Measurements from ENCODE around the gene EPHX1. TPM values are rescaled to one million over a fixed set of nuclear protein-coding genes. Genes with fewer than 3 reads are reported as not detected.
A peak's percentile ranks its signal among the peaks of the same experiment; 100 is the strongest.

EPHX1 gene
- total and polyA plus RNA-seq, 2 donors (not counting 1 experiment from before 2014, with no cell fraction given) = 0.75 to 4.2 TPM

- Histone ChIP-seq H3K27ac (ENCODE audit: low read length in 2 of 2) (no peak overlapping the region), H3K4me2 (replicated peaks; ENCODE audit: low read depth, low read length, poor library complexity, severe bottlenecking) (no peak overlapping the region), H3K27me3 (replicated peaks in 1 of 4; ENCODE audit: control extremely low read depth in 1 of 4, control insufficient read depth in 3 of 4, insufficient read depth in 4 of 4, low read length in 3 of 4) (no peaks in the 10 kb centered on the region), H3K4me3 (ENCODE audit: control extremely low read depth in 1 of 5, extremely low read depth in 1 of 5, insufficient read depth in 1 of 5, low read depth in 2 of 5, low read length in 4 of 5) (no peak overlapping the region), H3K79me2 (ENCODE audit: control insufficient read depth, insufficient read depth, low read length) (no peaks in the 10 kb centered on the region), H3K9ac (ENCODE audit: low read length) (no peak overlapping the region), H3K9me3 (ENCODE audit: control extremely low read depth in 1 of 3, control insufficient read depth in 2 of 3, insufficient read depth in 1 of 3, low read length in 2 of 3) (no peaks in the 10 kb centered on the region), H4K20me1 (ENCODE audit: control insufficient read depth, insufficient read depth, low read length, poor library complexity, severe bottlenecking) (peaks cover 21% of the 10 kb centered on the region), H3K36me3 (replicated peaks in 1 of 2; ENCODE audit: control extremely low read depth in 1 of 2, control insufficient read depth in 1 of 2, extremely low read depth in 1 of 2, insufficient read depth in 2 of 2, low read length in 1 of 2) (peaks cover 6 to 86% of the 10 kb centered on the region in 2 experiments), H2AFZ (ENCODE audit: insufficient read depth, low read depth, low read length, poor library complexity, severe bottlenecking) (no peak overlapping the region), H3K4me1 (ENCODE audit: control insufficient read depth in 2 of 2, insufficient read depth in 2 of 2, low read length in 2 of 2) (peaks cover 10 to 16% of the 10 kb centered on the region in 2 donors)
- DNase-seq = no peak
- H3K27ac Mint-ChIP-seq = peak overlapping the region; percentile 41
- intact Hi-C loops (cut with micrococcal nuclease) = no loop called here
- ChIA-PET POLR2A (no interaction called here), CTCF (interaction anchor here (1.1 kb wide), 1 partner anchor 50 kb away, joined by 3 read pairs; no protein-coding TSS in a partner anchor)
- TF ChIP-seq EZH2 (IDR thresholded peaks at IDR 0.05; ENCODE audit: borderline replicate concordance, insufficient read depth, low read depth, low read length, poor library complexity, severe bottlenecking) (no peak), CTCF (IDR thresholded peaks at IDR 0.05) (no peak)
- peaks cover 11% of the 10 kb centered on the region for H3K4me1 Mint-ChIP-seq
- no peaks in the 10 kb centered on the region for H3K27me3 Mint-ChIP-seq
- no peak for ATAC-seq (ENCODE audit: low read depth)
- H3K9me3 Mint-ChIP-seq (ENCODE audit: insufficient read depth) = no peaks in the 10 kb centered on the region
- WGBS (ENCODE audit: insufficient coverage) = 98% methylated on average over 7 of the region's 13 CpGs
- no peak overlapping the region for H3K4me3 Mint-ChIP-seq
These were observed 52.1 kb downstream of the EPHX1 start for GRCh38 chr1:225861834-225862580.

- Mint-ChIP-seq H3K9me3 (ENCODE audit: insufficient read depth) (no peaks in the 10 kb centered on the region), H3K27ac (no peak overlapping the region), H3K4me1 (peaks cover 12% of the 10 kb centered on the region), H3K4me3 (no peak overlapping the region), H3K27me3 (no peaks in the 10 kb centered on the region)
- Histone ChIP-seq H3K4me2 (replicated peaks; ENCODE audit: low read depth, low read length, poor library complexity, severe bottlenecking) (no peak overlapping the region), H3K9ac (ENCODE audit: low read length) (no peak overlapping the region), H3K79me2 (ENCODE audit: control insufficient read depth, insufficient read depth, low read length) (no peaks in the 10 kb centered on the region), H3K9me3 (ENCODE audit: control extremely low read depth in 1 of 3, control insufficient read depth in 2 of 3, insufficient read depth in 1 of 3, low read length in 2 of 3) (no peaks in the 10 kb centered on the region), H3K4me1 (ENCODE audit: control insufficient read depth in 2 of 2, insufficient read depth in 2 of 2, low read length in 2 of 2) (peaks cover 10 to 17% of the 10 kb centered on the region in 2 donors), H2AFZ (ENCODE audit: insufficient read depth, low read depth, low read length, poor library complexity, severe bottlenecking) (no peak overlapping the region), H3K27me3 (replicated peaks in 1 of 4; ENCODE audit: control extremely low read depth in 1 of 4, control insufficient read depth in 3 of 4, insufficient read depth in 4 of 4, low read length in 3 of 4) (no peaks in the 10 kb centered on the region), H3K36me3 (replicated peaks in 1 of 2; ENCODE audit: control extremely low read depth in 1 of 2, control insufficient read depth in 1 of 2, extremely low read depth in 1 of 2, insufficient read depth in 2 of 2, low read length in 1 of 2) (peaks cover 6 to 89% of the 10 kb centered on the region in 2 experiments), H4K20me1 (ENCODE audit: control insufficient read depth, insufficient read depth, low read length, poor library complexity, severe bottlenecking) (peaks cover 21% of the 10 kb centered on the region), H3K4me3 (ENCODE audit: control extremely low read depth in 1 of 5, extremely low read depth in 1 of 5, insufficient read depth in 1 of 5, low read depth in 2 of 5, low read length in 4 of 5) (no peak overlapping the region), H3K27ac (ENCODE audit: low read length in 2 of 2) (no peak overlapping the region)
- ATAC-seq (ENCODE audit: low read depth) = no peak
- no peak for TF ChIP-seq EZH2 (IDR thresholded peaks at IDR 0.05; ENCODE audit: borderline replicate concordance, insufficient read depth, low read depth, low read length, poor library complexity, severe bottlenecking)
- TF ChIP-seq CTCF (IDR thresholded peaks at IDR 0.05) = no peak
- POLR2A ChIA-PET = no interaction called here
- DNase-seq = no peak
- intact Hi-C loops (cut with micrococcal nuclease) = no loop called here
- CTCF ChIA-PET = no interaction called here
- WGBS (ENCODE audit: insufficient coverage) = 90% methylated on average over 4 of the region's 13 CpGs
These were observed 52.6 kb downstream of the EPHX1 start for GRCh38 chr1:225862581-225862950.
